ENCODE measurements around the gene ELOVL5. TPM values are rescaled to one million over a fixed set of nuclear protein-coding genes. Genes with fewer than 3 reads are reported as not detected.

ELOVL5 gene
- polyA plus RNA-seq, 3 donors: 44.7 to 97.1 (median 69.5) TPM

- H4K20me1 ChIP-seq (ENCODE audit: insufficient read depth, low read length): no peaks in the 10 kb centered on the region
- no peaks in the 10 kb centered on the region for H3K36me3 ChIP-seq (replicated peaks in 1 of 2; ENCODE audit: control insufficient read depth in 1 of 2, insufficient read depth in 2 of 2, low read length in 2 of 2)
- H3K27ac ChIP-seq (ENCODE audit: low read depth in 1 of 2, low read length in 2 of 2): no peak overlapping the region
- H3K9me3 ChIP-seq (replicated peaks in 1 of 2; ENCODE audit: control insufficient read depth in 1 of 2, insufficient read depth in 1 of 2, low read length in 2 of 2): no peaks in the 10 kb centered on the region
- Mint-ChIP-seq H3K36me3 (no peaks in the 10 kb centered on the region), H3K9me3 (peaks cover 0 to 1% (median 0%) of the 10 kb centered on the region in 7 donors), H3K4me3 (no peak overlapping the region), H3K4me1 (peaks cover 22% of the 10 kb centered on the region), H3K27ac (no peak overlapping the region), H3K27me3 (ENCODE audit: low read depth in 3 of 3) (peaks cover 0 to 1% (median 0%) of the 10 kb centered on the region in 3 donors)
- DNase-seq: no peak
- TF ChIP-seq, protein P1, sequence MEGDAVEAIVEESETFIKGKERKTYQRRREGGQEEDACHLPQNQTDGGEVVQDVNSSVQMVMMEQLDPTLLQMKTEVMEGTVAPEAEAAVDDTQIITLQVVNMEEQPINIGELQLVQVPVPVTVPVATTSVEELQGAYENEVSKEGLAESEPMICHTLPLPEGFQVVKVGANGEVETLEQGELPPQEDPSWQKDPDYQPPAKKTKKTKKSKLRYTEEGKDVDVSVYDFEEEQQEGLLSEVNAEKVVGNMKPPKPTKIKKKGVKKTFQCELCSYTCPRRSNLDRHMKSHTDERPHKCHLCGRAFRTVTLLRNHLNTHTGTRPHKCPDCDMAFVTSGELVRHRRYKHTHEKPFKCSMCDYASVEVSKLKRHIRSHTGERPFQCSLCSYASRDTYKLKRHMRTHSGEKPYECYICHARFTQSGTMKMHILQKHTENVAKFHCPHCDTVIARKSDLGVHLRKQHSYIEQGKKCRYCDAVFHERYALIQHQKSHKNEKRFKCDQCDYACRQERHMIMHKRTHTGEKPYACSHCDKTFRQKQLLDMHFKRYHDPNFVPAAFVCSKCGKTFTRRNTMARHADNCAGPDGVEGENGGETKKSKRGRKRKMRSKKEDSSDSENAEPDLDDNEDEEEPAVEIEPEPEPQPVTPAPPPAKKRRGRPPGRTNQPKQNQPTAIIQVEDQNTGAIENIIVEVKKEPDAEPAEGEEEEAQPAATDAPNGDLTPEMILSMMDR (IDR thresholded peaks at IDR 0.05): no peak
- no peaks in the 10 kb centered on the region for H3K27me3 ChIP-seq (ENCODE audit: control insufficient read depth in 2 of 2, insufficient read depth in 2 of 2, low read length in 2 of 2)
- H3K9ac ChIP-seq (ENCODE audit: insufficient read depth, low read length, poor library complexity, severe bottlenecking): no peak overlapping the region
- no peak overlapping the region for H3K4me3 ChIP-seq (replicated peaks in 1 of 3; ENCODE audit: low read depth in 2 of 3, low read length in 3 of 3)
- WGBS (ENCODE audit: insufficient coverage): 100% methylated on average over 1 of the region's 4 CpGs
- peaks cover 4 to 11% of the 10 kb centered on the region in 2 donors for H3K4me1 ChIP-seq (ENCODE audit: control insufficient read depth in 1 of 2, insufficient read depth in 2 of 2, low read length in 2 of 2)
- H3K79me2 ChIP-seq (ENCODE audit: insufficient read depth, low read length): no peaks in the 10 kb centered on the region
- intact Hi-C loops (cut with micrococcal nuclease): no loop called here
- no peak overlapping the region for H2AFZ ChIP-seq (ENCODE audit: insufficient read depth, low read depth, low read length, poor library complexity, severe bottlenecking)
- no peak overlapping the region for H3K4me2 ChIP-seq (replicated peaks; ENCODE audit: extremely low read depth, low read length, poor library complexity, severe bottlenecking)
Observed at GRCh38 chr6:53233309-53233708, 115.4 kb downstream of the ELOVL5 start.

- no peaks in the 10 kb centered on the region for H4K20me1 ChIP-seq (ENCODE audit: insufficient read depth, low read length)
- no peaks in the 10 kb centered on the region for H3K9me3 ChIP-seq (replicated peaks in 1 of 2; ENCODE audit: control insufficient read depth in 1 of 2, insufficient read depth in 1 of 2, low read length in 2 of 2)
- Mint-ChIP-seq H3K4me1 (peaks cover 13% of the 10 kb centered on the region), H3K27me3 (ENCODE audit: low read depth in 3 of 3) (peaks cover 0 to 1% (median 0%) of the 10 kb centered on the region in 3 donors), H3K27ac (no peak overlapping the region), H3K36me3 (no peaks in the 10 kb centered on the region), H3K4me3 (no peak overlapping the region), H3K9me3 (no peaks in the 10 kb centered on the region)
- peaks cover 4 to 5% of the 10 kb centered on the region in 2 donors for H3K4me1 ChIP-seq (ENCODE audit: control insufficient read depth in 1 of 2, insufficient read depth in 2 of 2, low read length in 2 of 2)
- H3K27me3 ChIP-seq (ENCODE audit: control insufficient read depth in 2 of 2, insufficient read depth in 2 of 2, low read length in 2 of 2): no peaks in the 10 kb centered on the region
- intact Hi-C loops (cut with micrococcal nuclease): no loop called here
- H2AFZ ChIP-seq (ENCODE audit: insufficient read depth, low read depth, low read length, poor library complexity, severe bottlenecking): no peak overlapping the region
- H3K9ac ChIP-seq (ENCODE audit: insufficient read depth, low read length, poor library complexity, severe bottlenecking): no peak overlapping the region
- no peak overlapping the region for H3K27ac ChIP-seq (ENCODE audit: low read depth in 1 of 2, low read length in 2 of 2)
- no peak for DNase-seq
- H3K36me3 ChIP-seq (replicated peaks in 1 of 2; ENCODE audit: control insufficient read depth in 1 of 2, insufficient read depth in 2 of 2, low read length in 2 of 2): no peaks in the 10 kb centered on the region
- no peaks in the 10 kb centered on the region for H3K79me2 ChIP-seq (ENCODE audit: insufficient read depth, low read length)
- TF ChIP-seq, protein P1 (IDR thresholded peaks at IDR 0.05): no peak
- H3K4me2 ChIP-seq (replicated peaks; ENCODE audit: extremely low read depth, low read length, poor library complexity, severe bottlenecking): no peak overlapping the region
- 97% methylated on average over 9 of the region's 10 CpGs for WGBS (ENCODE audit: insufficient coverage)
- no peak overlapping the region for H3K4me3 ChIP-seq (replicated peaks in 1 of 3; ENCODE audit: low read depth in 2 of 3, low read length in 3 of 3)
Observed at GRCh38 chr6:53230775-53231467, 117.8 kb downstream of the ELOVL5 start.

Data from CD14-positive monocyte (primary cell).